Fibroblast of mammary gland (primary cell): ENCODE results near the gene ID2.

Source experiments
- DNase-seq: peaks from one replicate; pipeline ENCODE4 v3.0.0-alpha.2; 2010; ENCODE audit warnings: low read depth
- H3K4me3 ChIP-seq: 2 replicates; pipeline ENCODE4 v1.5.1; 2011; ENCODE audit warnings: low read depth, mild to moderate bottlenecking, low read length, moderate library complexity; ENCODE audit not compliant: control insufficient read depth
- CTCF ChIP-seq: conservative IDR thresholded peaks from 2 replicates; pipeline ENCODE4 v1.5.1; 2011; ENCODE audit warnings: low read depth, low read length, inconsistent platforms; ENCODE audit not compliant: control insufficient read depth, insufficient read depth

Gene ID2

DNA sequence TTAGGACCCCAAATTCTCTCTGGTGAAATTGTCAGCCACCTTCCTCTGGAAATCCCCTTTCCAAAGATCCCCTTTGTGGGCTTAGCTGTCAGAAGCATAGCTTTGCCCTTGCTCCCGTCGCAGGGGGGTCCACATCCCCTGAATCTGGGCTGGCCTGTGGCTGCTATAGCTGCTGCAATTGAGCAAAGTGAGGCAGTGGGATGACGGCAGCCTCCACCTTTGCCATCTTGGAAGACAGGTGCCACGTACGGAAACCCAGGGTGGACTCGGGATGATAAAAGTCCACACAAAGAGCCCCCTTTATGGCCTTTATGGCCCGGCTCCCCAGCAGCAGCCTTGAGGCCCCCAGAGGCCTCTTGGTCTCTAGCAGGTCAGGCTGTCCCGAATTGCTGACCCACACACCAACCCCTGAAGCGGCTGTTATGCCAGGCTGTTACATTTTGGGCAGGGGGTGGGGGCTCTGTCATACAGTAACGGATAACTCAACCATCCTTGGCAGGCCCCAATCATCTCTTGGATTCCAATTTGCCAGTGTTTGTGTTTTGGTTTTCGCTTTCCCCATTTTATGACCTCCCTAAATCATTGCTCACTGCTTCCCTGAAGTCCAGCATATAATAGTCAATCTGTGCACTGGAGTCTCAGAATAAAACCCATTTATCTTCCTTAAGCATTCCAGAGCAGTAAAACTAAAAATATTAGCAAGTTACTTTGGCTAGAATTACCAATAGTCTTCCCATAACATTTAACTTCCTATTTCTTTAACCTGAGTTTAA lies 33.2 kb upstream of the ID2 start:
- no peak for TF ChIP-seq CTCF
- H3K4me3 ChIP-seq, result no peak overlapping the region
- DNase-seq, result no peak

GRCh38 chr2:8649718-8650117 lies 32.1 kb upstream of the ID2 start:
- no peak overlapping the region for H3K4me3 ChIP-seq
- no peak for DNase-seq
- TF ChIP-seq CTCF, result no peak

DNA sequence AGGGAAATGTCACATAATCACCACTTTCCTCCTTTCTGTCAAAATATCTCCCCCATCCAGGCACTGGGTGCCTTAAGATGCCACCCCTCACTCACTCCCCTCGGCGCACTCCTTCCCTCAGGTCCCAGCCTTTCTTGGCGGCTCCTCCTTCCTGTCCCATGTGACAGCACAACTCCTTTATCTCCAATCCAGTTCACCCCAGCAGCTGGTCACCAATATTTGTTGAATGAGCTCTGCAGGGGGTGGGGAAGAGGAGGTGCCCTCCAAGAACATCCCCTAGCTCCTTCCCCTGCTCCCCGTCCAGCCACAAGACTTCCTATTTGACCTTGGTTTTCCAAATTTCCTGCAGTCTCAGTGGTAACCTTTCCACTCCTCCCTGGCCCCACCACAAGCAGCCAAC lies 31.6 kb upstream of the ID2 start:
- H3K4me3 ChIP-seq, result no peak overlapping the region
- no peak for TF ChIP-seq CTCF
- no peak for DNase-seq

GRCh38 chr2:8652774-8653426 lies 29.0 kb upstream of the ID2 start:
- DNase-seq, result no peak
- TF ChIP-seq CTCF, result no peak

GRCh38 chr2:8653485-8653884 lies 28.4 kb upstream of the ID2 start:
- no peak for TF ChIP-seq CTCF
- no peak overlapping the region for H3K4me3 ChIP-seq
- no peak for DNase-seq

More at GRCh38 chr2:8652774-8653426, 29.0 kb upstream of the ID2 start:
- no peak overlapping the region for H3K4me3 ChIP-seq

GRCh38 chr2:8654041-8654440 lies 27.8 kb upstream of the ID2 start:
- no peak for DNase-seq
- no peak overlapping the region for H3K4me3 ChIP-seq
- no peak for TF ChIP-seq CTCF
